Left hindlimb (tissue), 1 donor: ENCODE results near the gene ATP2A2.
"Not testable (repeated sequence)": the region's sequence is repeated elsewhere in the genome, so short reads cannot be mapped to it uniquely, and the experiment has no call there.

Experiments used
- DNase-seq: peaks from one replicate; pipeline ENCODE4 v3.0.0-alpha.2; 2018

The ATP2A2 gene

DNA sequence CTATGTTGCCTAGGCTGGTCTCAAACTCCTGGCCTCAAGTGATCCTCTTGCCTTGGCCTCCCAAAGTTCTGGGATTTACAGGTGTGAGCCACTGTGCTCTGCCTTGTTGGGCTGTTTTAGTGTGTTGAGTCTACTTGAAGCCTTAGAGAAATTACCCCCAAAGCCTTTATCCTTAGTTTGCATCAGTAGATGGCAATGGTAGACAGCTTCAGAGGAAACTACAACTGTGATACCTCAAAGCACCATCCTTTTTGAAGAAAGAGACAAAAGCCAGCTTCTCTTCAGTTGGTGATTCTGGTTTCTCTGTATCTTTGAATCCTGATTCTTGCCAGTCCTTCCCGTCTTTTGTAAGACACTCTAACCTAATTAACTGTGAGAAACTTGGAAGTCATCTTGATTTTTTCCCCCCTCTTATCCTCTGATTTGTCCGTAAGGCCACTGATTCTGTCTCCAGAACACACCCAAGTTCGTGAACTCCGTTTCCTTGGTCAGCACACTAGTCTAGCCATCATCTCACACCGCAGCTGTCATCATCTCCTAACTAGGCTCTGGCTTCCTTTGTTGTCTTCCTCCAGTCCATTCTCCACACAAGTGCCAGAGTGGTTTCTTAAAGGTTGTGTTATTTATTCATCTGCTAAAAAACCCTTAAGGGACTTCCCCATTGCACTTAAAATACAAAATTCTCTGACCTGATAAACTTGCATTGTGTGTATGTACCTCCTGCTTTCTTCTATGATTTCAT, 20.2 kb downstream of the ATP2A2 start:
- DNase-seq = no peak

- DNase-seq = no peak
Observed at GRCh38 chr12:110304061-110304551, 23.1 kb downstream of the ATP2A2 start.

DNA sequence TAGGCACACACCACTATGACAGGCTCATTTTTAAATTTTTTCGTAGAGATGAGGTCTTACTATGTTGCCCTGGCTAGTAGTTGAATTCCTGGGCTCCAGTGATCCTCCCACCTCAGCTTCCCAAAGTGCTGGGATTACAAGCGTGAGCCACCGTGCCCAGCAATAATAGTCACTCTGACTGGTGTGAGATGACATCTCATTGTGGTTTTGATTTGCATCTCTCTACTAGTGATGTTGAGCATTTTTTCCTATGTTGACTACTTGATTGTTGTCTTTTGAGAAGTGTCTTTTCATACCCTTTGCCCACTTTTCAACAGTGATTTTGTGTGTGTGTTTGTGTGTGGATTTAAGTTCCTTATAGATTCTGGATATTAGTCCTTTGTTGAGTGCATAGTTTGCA, 26.3 kb downstream of the ATP2A2 start:
- no peak for DNase-seq

DNA sequence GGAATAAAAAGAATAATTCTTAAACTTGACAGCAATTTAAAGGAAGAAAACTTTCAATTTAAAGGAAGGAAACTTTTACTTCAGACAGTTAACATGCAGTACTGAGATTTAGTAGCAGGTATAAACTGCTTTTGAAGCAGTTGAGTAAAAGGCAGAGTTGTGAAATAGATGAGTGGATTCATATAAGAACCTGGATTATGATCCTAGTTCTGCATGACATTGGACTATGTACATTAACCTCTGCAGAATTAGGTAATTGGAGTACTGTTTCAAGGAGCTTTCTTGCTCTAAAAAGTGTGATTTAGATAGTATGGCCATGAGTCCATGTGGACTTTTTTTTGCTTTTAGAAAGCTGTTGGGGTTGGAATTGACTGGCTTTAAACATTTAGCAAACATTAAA, 29.7 kb downstream of the ATP2A2 start:
- DNase-seq = no peak

GRCh38 chr12:110311903-110312302, 30.9 kb downstream of the ATP2A2 start:
- no peak for DNase-seq

GRCh38 chr12:110312581-110313360, 31.7 kb downstream of the ATP2A2 start:
- DNase-seq = no peak

DNA sequence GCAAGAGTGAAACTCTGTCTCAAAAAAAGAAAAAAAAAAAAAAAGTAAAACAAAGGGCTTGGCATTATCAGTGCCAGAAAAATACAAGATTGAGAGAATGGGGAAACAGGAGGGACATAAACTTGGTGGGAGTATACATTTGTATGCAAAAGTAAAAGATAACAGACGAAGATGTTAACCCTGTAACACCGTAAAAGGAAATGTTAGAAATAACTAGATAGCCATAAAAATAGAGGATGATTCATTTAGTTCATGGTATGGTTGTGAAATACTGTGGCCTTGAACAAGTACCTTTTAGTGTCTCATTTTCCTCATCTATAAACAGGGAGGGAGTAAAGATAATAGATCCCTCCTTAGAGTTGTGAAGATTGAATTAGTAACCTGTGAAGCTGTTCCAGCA, 33.3 kb downstream of the ATP2A2 start:
- no peak for DNase-seq

- no peak for DNase-seq
Observed at GRCh38 chr12:110316861-110317260, 35.8 kb downstream of the ATP2A2 start.

DNA sequence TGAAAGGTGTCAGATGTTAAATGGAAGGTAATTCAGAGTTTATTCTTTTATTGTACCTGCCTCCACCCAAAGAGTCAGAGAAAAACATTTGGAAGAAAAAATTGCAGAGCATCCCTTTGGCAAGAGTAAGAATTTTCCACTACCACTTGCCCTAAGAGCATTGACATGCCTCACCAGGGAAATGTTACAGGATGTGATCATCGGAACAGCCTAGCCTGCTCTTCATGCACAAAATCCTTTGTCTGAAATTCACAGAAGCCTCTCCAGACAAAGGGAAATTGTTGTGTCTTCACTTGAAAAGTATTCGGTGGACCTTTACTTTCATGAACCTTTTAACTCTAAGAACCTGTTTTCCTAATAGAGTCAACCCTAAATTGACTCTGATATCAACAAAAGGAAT, 36.9 kb downstream of the ATP2A2 start:
- DNase-seq = no peak

DNA sequence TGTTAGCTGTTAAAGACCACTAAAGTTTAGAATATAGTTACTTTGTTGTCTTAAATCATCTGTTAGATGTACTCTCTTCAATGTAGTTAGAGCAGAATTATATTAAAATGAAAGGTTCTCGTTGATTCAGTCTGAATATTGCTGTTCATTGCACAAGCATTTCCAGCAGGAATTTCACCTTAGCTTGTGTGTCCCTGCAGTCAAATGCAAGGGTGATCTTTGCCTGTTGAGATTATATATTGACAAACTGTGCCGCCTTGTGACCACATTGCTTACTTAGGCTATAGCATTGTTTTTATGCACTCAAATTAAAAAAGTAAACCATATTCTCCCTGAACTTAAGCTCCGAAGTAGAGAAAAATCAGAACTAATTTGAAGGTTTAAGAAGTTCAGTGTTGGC, 39.5 kb downstream of the ATP2A2 start:
- DNase-seq = no peak

GRCh38 chr12:110329710-110330109, 48.7 kb downstream of the ATP2A2 start:
- no peak for DNase-seq

- no peak for DNase-seq
Observed at GRCh38 chr12:110330124-110330523, 49.1 kb downstream of the ATP2A2 start.

GRCh38 chr12:110330544-110330943, 49.5 kb downstream of the ATP2A2 start:
- DNase-seq = no peak

DNA sequence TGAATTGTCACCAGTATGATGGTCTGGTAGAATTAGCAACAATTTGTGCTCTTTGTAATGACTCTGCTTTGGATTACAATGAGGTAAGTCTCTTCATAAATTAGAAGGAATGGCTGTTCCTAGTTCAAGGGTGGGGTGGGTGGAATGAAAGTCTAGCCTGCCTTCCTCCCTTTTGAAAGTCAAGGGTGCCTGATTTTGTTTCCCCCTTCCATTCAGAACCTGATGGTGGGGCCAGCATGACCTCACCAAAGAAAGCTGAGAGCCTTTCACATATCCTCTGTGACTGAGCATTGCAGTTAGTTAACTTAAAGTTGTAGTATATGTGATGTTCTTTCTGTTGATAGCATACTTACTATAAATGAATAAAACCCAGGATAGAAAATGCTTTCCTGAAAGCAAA, 52.2 kb downstream of the ATP2A2 start:
- DNase-seq = no peak

- DNase-seq = no peak
Observed at GRCh38 chr12:110335481-110336045, 54.5 kb downstream of the ATP2A2 start.

DNA sequence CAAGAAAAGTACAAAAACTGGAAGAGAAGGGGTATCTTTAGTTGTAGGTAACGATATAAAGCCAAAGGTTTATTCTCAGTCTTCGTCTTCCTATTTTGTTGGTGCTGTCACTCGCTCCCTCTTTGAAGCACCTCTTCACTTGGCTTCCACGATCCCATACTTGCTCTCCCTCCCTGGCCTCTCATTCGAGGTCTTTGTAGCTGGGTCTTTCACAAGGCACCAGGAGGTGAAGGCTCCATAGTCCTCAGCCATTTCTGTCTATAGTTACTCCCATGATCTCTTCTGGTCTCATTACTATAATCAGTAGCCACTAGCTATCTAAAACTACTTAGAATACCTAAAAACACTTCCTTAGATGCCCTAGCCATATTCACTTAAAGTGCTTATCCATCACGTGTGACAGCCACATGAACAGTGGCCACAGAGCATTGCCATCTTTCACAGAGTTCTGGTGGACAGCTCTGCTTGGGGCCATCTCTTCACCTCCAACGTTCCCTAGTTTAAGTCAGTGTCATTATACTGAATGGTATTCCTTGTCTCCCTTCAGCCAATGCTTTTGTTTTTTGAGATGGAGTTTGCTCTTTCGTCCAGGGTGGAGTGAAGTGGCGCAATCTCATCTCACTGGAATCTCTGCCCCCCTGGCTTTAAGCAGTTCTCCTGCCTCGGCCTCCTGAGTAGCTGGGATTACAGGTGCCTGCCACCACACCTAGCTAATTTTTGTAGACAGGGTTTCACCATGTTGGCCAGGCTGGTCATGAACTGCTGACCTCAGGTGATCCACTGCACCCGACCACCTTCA, 57.1 kb downstream of the ATP2A2 start:
- no peak for DNase-seq

DNA sequence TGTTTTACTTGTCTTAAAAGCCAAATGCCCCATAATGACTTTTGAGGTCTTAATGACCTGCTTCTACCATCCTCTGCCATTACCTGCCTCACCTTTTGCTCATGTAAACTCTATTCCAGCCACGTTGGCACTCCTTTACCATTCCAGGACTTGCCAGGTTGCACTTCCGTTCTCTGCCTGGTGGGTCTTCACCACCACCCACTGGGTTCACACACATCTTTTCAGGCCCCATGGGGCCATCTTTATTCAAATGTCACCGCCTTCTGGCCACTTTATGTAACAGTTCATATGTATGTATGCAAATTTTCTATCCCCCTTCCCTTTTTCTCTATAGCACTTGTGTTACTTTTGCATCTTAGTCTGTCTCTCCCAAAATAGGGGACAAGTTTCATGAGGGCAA, 57.7 kb downstream of the ATP2A2 start:
- no peak for DNase-seq

- DNase-seq = no peak
Observed at GRCh38 chr12:110339184-110339952, 58.3 kb downstream of the ATP2A2 start.

DNA sequence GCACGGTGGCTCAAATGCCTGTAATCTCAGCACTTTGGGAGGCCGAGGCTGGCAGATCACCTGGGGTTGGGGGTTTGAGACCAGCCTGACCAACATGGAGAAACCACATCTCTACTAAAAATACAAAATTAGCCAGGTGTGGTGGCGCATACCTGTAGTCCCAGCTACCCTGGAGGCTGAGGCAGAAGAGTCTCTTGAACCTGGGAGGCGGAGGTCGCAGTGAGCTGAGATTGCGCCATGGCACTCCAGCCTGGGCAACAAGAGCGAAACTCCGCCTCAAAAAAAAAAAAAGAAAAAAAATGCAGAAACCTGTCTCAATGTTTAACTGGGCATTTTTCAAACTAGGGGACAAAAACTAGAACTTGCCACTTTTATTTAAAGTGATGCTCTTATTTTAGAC, 59.2 kb downstream of the ATP2A2 start:
- not testable (repeated sequence) for DNase-seq

DNA sequence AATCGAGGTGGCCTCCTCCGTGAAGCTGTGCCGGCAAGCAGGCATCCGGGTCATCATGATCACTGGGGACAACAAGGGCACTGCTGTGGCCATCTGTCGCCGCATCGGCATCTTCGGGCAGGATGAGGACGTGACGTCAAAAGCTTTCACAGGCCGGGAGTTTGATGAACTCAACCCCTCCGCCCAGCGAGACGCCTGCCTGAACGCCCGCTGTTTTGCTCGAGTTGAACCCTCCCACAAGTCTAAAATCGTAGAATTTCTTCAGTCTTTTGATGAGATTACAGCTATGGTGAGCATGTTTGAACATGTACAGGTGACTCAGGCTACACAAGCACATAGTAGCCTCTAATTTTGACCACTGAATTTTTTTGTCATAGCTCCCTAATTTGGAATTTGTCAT, 59.7 kb downstream of the ATP2A2 start:
- no peak for DNase-seq

DNA sequence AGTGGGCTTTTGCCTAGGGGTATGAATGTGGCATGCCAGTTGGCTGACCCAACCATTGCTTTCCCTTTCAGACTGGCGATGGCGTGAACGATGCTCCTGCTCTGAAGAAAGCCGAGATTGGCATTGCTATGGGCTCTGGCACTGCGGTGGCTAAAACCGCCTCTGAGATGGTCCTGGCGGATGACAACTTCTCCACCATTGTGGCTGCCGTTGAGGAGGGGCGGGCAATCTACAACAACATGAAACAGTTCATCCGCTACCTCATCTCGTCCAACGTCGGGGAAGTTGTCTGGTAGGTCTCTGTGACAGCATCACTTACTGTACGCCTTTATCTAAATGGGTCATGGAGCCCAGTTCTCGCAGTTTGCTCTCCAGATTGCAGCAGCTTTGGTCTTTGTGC, 61.1 kb downstream of the ATP2A2 start:
- no peak for DNase-seq

GRCh38 chr12:110343114-110343513, 62.1 kb downstream of the ATP2A2 start:
- no peak for DNase-seq
